IPS-20b (cell line): ENCODE measurements around the gene ASB2.

ENCODE experiments used
- H3K27ac ChIP-seq: one replicate; pipeline ENCODE4 v1.5.1; 2013; ENCODE audit warnings: low read length
- H3K27me3 ChIP-seq: 2 replicates; pipeline ENCODE4 v1.6.1; 2013; ENCODE audit warnings: mild to moderate bottlenecking, low read length, inconsistent platforms; ENCODE audit not compliant: insufficient read depth
- H3K36me3 ChIP-seq: 2 replicates; pipeline ENCODE4 v1.6.1; 2013; ENCODE audit warnings: low read depth, mild to moderate bottlenecking, inconsistent platforms, low read length, moderate library complexity; ENCODE audit not compliant: insufficient read depth
- H3K4me1 ChIP-seq: 2 replicates; pipeline ENCODE4 v1.6.1; 2013; ENCODE audit warnings: mild to moderate bottlenecking, control low read depth, inconsistent platforms, low read length, moderate library complexity; ENCODE audit not compliant: insufficient read depth
- H3K4me3 ChIP-seq: 2 replicates; pipeline ENCODE4 v1.5.1; 2013; ENCODE audit warnings: mild to moderate bottlenecking, low read length, inconsistent platforms
- H3K9ac ChIP-seq: 2 replicates; pipeline ENCODE4 v1.6.1; 2013; ENCODE audit warnings: low read depth, mild to moderate bottlenecking, inconsistent platforms, low read length, moderate library complexity
- H3K9me3 ChIP-seq: 2 replicates; pipeline ENCODE4 v1.6.1; 2013; ENCODE audit warnings: mild to moderate bottlenecking, low read depth, low read length, inconsistent platforms; ENCODE audit not compliant: insufficient read depth

ASB2 gene

GRCh38 chr14:93898081-93898611 lies 78.2 kb downstream of the ASB2 start:
- Histone ChIP-seq H3K4me3 (no peak overlapping the region), H3K4me1 (peaks cover 10% of the 10 kb centered on the region), H3K27me3 (no peaks in the 10 kb centered on the region), H3K36me3 (no peaks in the 10 kb centered on the region), H3K9ac (no peak overlapping the region), H3K27ac (no peak overlapping the region), H3K9me3 (no peaks in the 10 kb centered on the region)

GRCh38 chr14:93897476-93897845 lies 78.9 kb downstream of the ASB2 start:
- Histone ChIP-seq H3K27me3 (no peaks in the 10 kb centered on the region), H3K27ac (no peak overlapping the region), H3K4me1 (peaks cover 10% of the 10 kb centered on the region), H3K4me3 (no peak overlapping the region), H3K9me3 (no peaks in the 10 kb centered on the region), H3K36me3 (no peaks in the 10 kb centered on the region), H3K9ac (no peak overlapping the region)

- no peaks in the 10 kb centered on the region for H3K27me3 ChIP-seq
- peak overlapping the region; percentile 64; the same call in 1 of the 2 replicates for H3K9ac ChIP-seq
- no peaks in the 10 kb centered on the region for H3K36me3 ChIP-seq
- peaks cover 10% of the 10 kb centered on the region for H3K4me1 ChIP-seq
- peak overlapping the region; percentile 30; the same call in 1 of the 2 replicates for H3K4me3 ChIP-seq
- no peaks in the 10 kb centered on the region for H3K9me3 ChIP-seq
- H3K27ac ChIP-seq = no peak overlapping the region
These were observed 81.3 kb downstream of the ASB2 start for GRCh38 chr14:93895023-93895604.

GRCh38 chr14:93893661-93894261 lies 82.6 kb downstream of the ASB2 start:
- Histone ChIP-seq H3K27ac (no peak overlapping the region), H3K4me1 (peaks cover 10% of the 10 kb centered on the region), H3K36me3 (no peaks in the 10 kb centered on the region), H3K9ac (peak overlapping the region; percentile 64; the same call in 1 of the 2 replicates), H3K4me3 (peak overlapping the region; percentile 29; the same call in 1 of the 2 replicates), H3K9me3 (no peaks in the 10 kb centered on the region), H3K27me3 (no peaks in the 10 kb centered on the region; the same call in 1 of the 2 replicates)

- peaks cover 10% of the 10 kb centered on the region for H3K4me1 ChIP-seq
- no peaks in the 10 kb centered on the region for H3K9me3 ChIP-seq
- H3K27me3 ChIP-seq = no peaks in the 10 kb centered on the region; the same call in 1 of the 2 replicates
- no peaks in the 10 kb centered on the region for H3K36me3 ChIP-seq
- H3K9ac ChIP-seq = no peak overlapping the region
- no peak overlapping the region for H3K27ac ChIP-seq
- no peak overlapping the region; the same call in 1 of the 2 replicates for H3K4me3 ChIP-seq
These were observed 83.3 kb downstream of the ASB2 start for GRCh38 chr14:93892923-93893558.

- no peaks in the 10 kb centered on the region; the same call in 1 of the 2 replicates for H3K27me3 ChIP-seq
- H3K9ac ChIP-seq = no peak overlapping the region
- H3K36me3 ChIP-seq = no peaks in the 10 kb centered on the region
- H3K27ac ChIP-seq = no peak overlapping the region
- H3K9me3 ChIP-seq = no peaks in the 10 kb centered on the region
- peaks cover 10% of the 10 kb centered on the region for H3K4me1 ChIP-seq
- H3K4me3 ChIP-seq = no peak overlapping the region
These were observed 83.9 kb downstream of the ASB2 start for GRCh38 chr14:93892505-93892839.

GRCh38 chr14:93891756-93892504 lies 84.4 kb downstream of the ASB2 start:
- no peaks in the 10 kb centered on the region; the same call in 1 of the 2 replicates for H3K27me3 ChIP-seq
- no peaks in the 10 kb centered on the region for H3K9me3 ChIP-seq
- H3K36me3 ChIP-seq = no peaks in the 10 kb centered on the region
- no peak overlapping the region for H3K27ac ChIP-seq
- no peak overlapping the region for H3K4me3 ChIP-seq
- no peak overlapping the region for H3K9ac ChIP-seq
- peaks cover 10% of the 10 kb centered on the region for H3K4me1 ChIP-seq

GRCh38 chr14:93889739-93890483 lies 86.5 kb downstream of the ASB2 start:
- Histone ChIP-seq H3K27ac (no peak overlapping the region), H3K4me1 (peaks cover 10% of the 10 kb centered on the region), H3K4me3 (no peak overlapping the region), H3K9me3 (no peaks in the 10 kb centered on the region), H3K36me3 (no peaks in the 10 kb centered on the region), H3K9ac (no peak overlapping the region), H3K27me3 (no peaks in the 10 kb centered on the region; the same call in 1 of the 2 replicates)

- Histone ChIP-seq H3K27me3 (no peaks in the 10 kb centered on the region; the same call in 1 of the 2 replicates), H3K4me1 (peaks cover 2% of the 10 kb centered on the region; the same call in 1 of the 2 replicates), H3K27ac (no peak overlapping the region), H3K4me3 (no peak overlapping the region), H3K9ac (no peak overlapping the region), H3K9me3 (no peaks in the 10 kb centered on the region), H3K36me3 (no peaks in the 10 kb centered on the region)
These were observed 87.4 kb downstream of the ASB2 start for GRCh38 chr14:93888995-93889394.

- Histone ChIP-seq H3K4me3 (no peak overlapping the region), H3K9me3 (no peaks in the 10 kb centered on the region), H3K4me1 (no peaks in the 10 kb centered on the region), H3K27ac (no peak overlapping the region), H3K9ac (no peak overlapping the region), H3K36me3 (no peaks in the 10 kb centered on the region), H3K27me3 (no peaks in the 10 kb centered on the region; the same call in 1 of the 2 replicates)
These were observed 91.4 kb downstream of the ASB2 start for GRCh38 chr14:93884950-93885349.
